ENCODE data around the gene PSMC1. TPM values are rescaled to one million over a fixed set of nuclear protein-coding genes. Genes with fewer than 3 reads are reported as not detected.
A peak's percentile ranks its signal among the peaks of the same experiment; 100 is the strongest.

PSMC1 gene
- total RNA-seq, 6 experiments from 2014 or later = 135 to 154 (median 150) TPM

DNA sequence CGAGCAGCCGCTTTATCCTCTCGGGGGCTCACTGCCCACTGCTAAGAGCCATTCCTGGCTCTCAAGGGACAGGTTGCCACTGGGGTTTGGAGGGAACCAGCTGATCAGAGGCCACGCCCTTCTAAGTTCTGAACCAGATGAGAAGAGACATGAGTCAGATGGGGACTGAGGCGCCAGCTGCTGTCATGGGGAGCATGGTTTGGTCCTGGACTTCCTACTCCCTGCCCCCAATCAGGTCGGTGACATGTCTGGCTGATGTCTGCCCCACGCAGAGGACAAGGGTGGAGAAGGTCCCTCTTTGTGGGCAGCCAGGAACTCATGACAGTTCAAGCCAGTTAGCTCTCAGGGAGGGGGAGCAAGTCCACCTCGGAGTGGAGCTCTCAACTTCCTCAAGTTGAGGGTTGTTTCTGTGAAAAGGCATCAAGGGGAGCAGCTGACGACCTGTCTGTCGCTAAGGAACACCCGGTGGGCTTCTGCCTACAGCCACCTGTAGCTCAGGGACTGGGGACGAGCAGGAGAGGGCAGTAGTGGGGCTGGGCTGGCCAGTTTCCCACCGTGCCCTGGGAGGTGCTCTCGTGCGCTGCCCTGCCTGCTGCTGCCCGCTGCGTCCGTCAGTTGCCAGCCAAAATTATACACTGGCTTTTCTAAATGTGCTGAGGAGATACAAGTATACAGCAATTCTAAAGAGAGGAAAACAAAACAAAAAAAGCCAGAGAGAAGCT is 20.5 kb downstream of the PSMC1 start:
- Mint-ChIP-seq H3K27ac (peak overlapping the region; percentile 74), H3K4me1 (ENCODE audit: low read depth) (peaks cover 41% of the 10 kb centered on the region), H3K27me3 (ENCODE audit: insufficient read depth) (peaks cover 2% of the 10 kb centered on the region), H3K9me3 (no peaks in the 10 kb centered on the region), H3K36me3 (ENCODE audit: low read depth) (peaks cover 16% of the 10 kb centered on the region), H3K4me3 (no peak overlapping the region)
- DNase-seq = peak; percentile 37
- TF ChIP-seq CTCF (IDR thresholded peaks at IDR 0.05) = 0 out of 2 replicates have a peak, but pooled peaks have one; percentile 20

- DNase-seq = no peak
- H3K9me3 Mint-ChIP-seq = no peaks in the 10 kb centered on the region
- H3K36me3 Mint-ChIP-seq (ENCODE audit: low read depth) = peaks cover 16% of the 10 kb centered on the region
- H3K4me3 Mint-ChIP-seq = no peak overlapping the region
- peaks cover 2% of the 10 kb centered on the region for H3K27me3 Mint-ChIP-seq (ENCODE audit: insufficient read depth)
- H3K4me1 Mint-ChIP-seq (ENCODE audit: low read depth) = peaks cover 50% of the 10 kb centered on the region
- H3K27ac Mint-ChIP-seq = peak overlapping the region; percentile 74; the same call in 1 of the 2 replicates
- no peak for TF ChIP-seq CTCF (IDR thresholded peaks at IDR 0.05)
Observed at GRCh38 chr14:90277581-90278198, 21.3 kb downstream of the PSMC1 start.

GRCh38 chr14:90278199-90279175 is 22.1 kb downstream of the PSMC1 start:
- TF ChIP-seq CTCF (IDR thresholded peaks at IDR 0.05) = no peak
- Mint-ChIP-seq H3K4me3 (no peak overlapping the region), H3K9me3 (no peaks in the 10 kb centered on the region), H3K27me3 (ENCODE audit: insufficient read depth) (peaks cover 2% of the 10 kb centered on the region), H3K4me1 (ENCODE audit: low read depth) (peaks cover 55% of the 10 kb centered on the region), H3K27ac (peak overlapping the region; percentile 18; the same call in 1 of the 2 replicates), H3K36me3 (ENCODE audit: low read depth) (peaks cover 11% of the 10 kb centered on the region; the same call in 1 of the 2 replicates)
- DNase-seq = no peak

- peaks cover 2% of the 10 kb centered on the region for H3K27me3 Mint-ChIP-seq (ENCODE audit: insufficient read depth)
- TF ChIP-seq CTCF (IDR thresholded peaks at IDR 0.05) = no peak
- peaks cover 49% of the 10 kb centered on the region for H3K4me1 Mint-ChIP-seq (ENCODE audit: low read depth)
- DNase-seq = no peak
- no peak overlapping the region for H3K4me3 Mint-ChIP-seq
- H3K27ac Mint-ChIP-seq = peak overlapping the region; percentile 92
- H3K9me3 Mint-ChIP-seq = no peaks in the 10 kb centered on the region
- H3K36me3 Mint-ChIP-seq (ENCODE audit: low read depth) = peaks cover 4% of the 10 kb centered on the region; the same call in 1 of the 2 replicates
Observed at GRCh38 chr14:90280096-90280495, 23.7 kb downstream of the PSMC1 start.

DNA sequence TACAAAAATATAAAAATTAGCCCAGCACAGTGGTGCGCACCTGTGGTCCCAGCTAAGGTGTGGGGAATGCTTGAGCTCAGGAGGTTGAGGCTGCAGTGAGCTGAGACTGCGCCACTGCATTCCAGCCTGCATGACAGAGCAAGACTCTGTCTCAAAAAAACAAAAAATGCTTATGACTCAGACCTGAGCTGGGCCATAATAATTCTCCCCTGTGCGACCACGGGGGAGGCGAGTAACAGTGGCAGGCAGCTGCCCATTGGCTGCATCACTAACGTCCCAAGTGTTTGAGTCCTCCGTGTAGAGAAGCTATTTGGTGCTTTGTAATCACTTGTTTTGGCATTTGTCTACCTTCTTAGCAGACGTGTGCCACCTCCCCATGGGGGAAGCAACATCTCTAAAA is 24.9 kb downstream of the PSMC1 start:
- Mint-ChIP-seq H3K27me3 (ENCODE audit: insufficient read depth) (peaks cover 2% of the 10 kb centered on the region), H3K4me3 (peak overlapping the region; percentile 70), H3K27ac (peak overlapping the region; percentile 92), H3K4me1 (ENCODE audit: low read depth) (peaks cover 39% of the 10 kb centered on the region), H3K36me3 (ENCODE audit: low read depth) (peaks cover 6% of the 10 kb centered on the region; the same call in 1 of the 2 replicates), H3K9me3 (no peaks in the 10 kb centered on the region)
- TF ChIP-seq CTCF (IDR thresholded peaks at IDR 0.05) = no peak
- DNase-seq = peak; percentile 87
